NCI-H1930 (cell line): ENCODE data around the gene CHD5.

Experiments
- DNase-seq, 2 experiments: peaks; one replicate each; lab custom pipeline; 2025; lab: John Stamatoyannopoulos, UW

The CHD5 gene

GRCh38 chr1:6099297-6099696 lies 80.8 kb downstream of the CHD5 start:
- DNase-seq = no peak

GRCh38 chr1:6098303-6099215 lies 81.6 kb downstream of the CHD5 start:
- DNase-seq = no peak

- no peak for DNase-seq
Observed at GRCh38 chr1:6097824-6098223, 82.3 kb downstream of the CHD5 start.

DNA sequence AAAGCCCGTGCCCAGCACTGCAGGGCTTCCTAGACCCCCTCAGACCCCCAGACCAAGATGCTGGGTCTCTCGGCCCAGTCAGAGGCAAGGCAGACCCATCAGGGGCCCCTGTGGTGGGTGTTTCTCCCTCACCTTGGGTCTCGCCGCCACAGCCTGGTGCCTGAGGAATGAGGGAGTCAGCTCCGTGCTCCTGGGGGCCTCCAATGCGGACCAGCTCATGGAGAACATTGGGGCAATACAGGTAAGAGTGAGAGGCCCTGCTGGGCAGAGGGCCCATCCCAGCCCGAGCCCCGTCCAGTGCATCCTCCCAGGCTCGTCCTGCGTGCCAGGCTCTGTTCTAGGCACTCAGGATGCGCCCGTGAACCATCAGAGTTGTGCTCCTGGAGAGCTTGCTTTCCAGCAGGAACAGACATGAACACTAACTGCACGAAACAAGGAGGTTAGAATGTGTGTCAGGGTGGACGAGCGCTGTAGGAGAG lies 83.0 kb downstream of the CHD5 start:
- DNase-seq = no peak

GRCh38 chr1:6096243-6097116 lies 83.6 kb downstream of the CHD5 start:
- no peak for DNase-seq

- no peak for DNase-seq
Observed at GRCh38 chr1:6095511-6096242, 84.4 kb downstream of the CHD5 start.

DNA sequence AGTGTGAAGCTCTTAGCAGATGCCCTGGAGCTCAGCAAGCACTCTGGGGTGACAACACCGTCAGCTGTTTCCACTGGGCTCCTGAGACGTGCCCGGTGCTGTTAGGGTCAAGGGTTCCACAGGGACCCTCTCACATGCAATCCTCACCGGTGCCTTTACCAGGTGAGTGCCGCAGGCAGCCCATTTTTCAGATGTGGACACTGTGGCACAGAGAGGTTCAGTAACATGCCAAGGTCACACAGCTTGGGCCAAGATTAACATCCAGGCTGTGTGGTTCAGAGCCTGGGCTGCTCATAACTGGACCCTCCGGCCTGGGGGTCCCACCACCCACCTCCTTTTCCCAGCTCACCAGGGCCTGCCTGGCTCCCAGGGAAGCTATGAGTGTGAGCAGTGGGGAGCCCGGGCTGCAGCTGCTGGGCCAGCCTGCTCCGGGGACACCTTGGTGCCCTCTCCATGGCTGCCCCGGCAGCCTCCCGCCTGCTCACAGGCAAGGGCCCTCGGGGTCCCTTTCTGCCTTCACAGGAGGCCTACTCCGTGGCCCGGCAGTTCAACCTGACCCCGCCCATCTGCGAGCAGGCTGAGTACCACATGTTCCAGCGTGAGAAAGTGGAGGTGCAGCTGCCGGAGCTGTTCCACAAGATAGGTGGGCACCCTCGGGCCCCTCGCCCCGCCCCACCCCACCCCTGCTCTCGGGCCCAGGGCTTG lies 85.2 kb downstream of the CHD5 start:
- DNase-seq = no peak

- DNase-seq = no peak
Observed at GRCh38 chr1:6094246-6094645, 85.9 kb downstream of the CHD5 start.

DNA sequence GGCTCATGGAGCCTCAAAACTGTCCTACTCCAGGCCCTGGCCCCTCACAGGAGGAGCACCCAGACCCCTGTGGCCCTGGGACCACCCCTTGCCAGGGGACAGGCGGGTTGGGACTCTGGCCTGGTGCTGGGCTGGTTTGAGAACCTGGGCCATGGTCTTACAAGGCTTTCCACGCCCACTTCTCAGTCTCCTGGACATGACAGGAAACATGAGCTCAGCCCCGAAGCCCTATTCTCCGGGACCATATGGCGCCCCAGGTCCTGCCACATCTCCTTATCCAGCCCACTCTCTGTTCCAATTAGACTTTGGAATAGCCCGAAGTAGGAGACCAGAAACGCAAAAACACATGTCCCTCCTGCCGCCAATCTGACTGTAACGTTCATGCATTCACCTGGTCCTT lies 86.5 kb downstream of the CHD5 start:
- no peak for DNase-seq

DNA sequence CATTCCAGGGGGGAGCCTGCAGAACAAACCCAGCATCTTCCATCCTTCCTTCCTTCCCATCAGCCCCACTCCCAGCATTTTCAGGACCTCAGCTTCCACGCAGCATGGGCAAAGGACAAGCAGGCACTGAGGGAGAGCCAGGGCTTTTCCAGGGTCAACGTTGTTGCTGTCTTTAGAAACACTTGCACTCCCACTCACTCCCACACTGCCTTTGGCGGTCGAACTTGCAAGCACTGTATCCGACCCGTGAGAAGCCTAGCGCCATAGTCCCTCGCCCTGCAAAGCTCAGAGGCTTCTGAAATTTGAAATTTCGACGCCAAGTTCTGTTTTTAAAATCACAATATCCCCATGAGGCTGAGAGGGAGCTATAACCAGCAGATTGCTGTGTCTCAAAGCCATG lies 87.0 kb downstream of the CHD5 start:
- DNase-seq = no peak

DNA sequence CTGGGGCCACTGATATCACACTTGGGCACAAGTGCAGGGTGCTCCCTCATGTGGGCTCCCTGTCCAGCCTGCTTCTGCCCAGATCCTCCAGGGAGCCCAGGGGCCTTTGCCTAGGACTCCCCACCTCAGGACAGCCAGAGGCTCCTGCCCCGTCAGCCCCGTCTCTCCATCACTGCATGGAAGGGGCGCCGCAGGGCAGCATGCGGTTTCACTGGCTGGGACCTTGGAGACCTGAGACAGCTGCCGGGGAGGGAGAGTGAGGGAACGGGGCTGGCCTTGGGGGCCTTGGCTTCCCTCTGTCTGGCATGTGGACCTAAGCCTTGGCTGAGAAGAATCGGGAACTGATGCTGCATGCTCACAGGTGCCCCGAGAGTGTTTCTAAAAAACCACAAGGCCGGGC lies 87.9 kb downstream of the CHD5 start:
- DNase-seq = no peak

- no peak for DNase-seq
Observed at GRCh38 chr1:6091823-6092109, 88.4 kb downstream of the CHD5 start.

- no peak for DNase-seq
Observed at GRCh38 chr1:6090996-6091822, 88.9 kb downstream of the CHD5 start.

- no peak for DNase-seq
Observed at GRCh38 chr1:6090288-6090687, 89.8 kb downstream of the CHD5 start.

- DNase-seq = no peak
Observed at GRCh38 chr1:6088956-6089355, 91.2 kb downstream of the CHD5 start.

- no peak for DNase-seq
Observed at GRCh38 chr1:6087958-6088357, 92.2 kb downstream of the CHD5 start.

GRCh38 chr1:6087377-6087772 lies 92.7 kb downstream of the CHD5 start:
- no peak for DNase-seq

GRCh38 chr1:6086762-6087376 lies 93.3 kb downstream of the CHD5 start:
- no peak for DNase-seq

DNA sequence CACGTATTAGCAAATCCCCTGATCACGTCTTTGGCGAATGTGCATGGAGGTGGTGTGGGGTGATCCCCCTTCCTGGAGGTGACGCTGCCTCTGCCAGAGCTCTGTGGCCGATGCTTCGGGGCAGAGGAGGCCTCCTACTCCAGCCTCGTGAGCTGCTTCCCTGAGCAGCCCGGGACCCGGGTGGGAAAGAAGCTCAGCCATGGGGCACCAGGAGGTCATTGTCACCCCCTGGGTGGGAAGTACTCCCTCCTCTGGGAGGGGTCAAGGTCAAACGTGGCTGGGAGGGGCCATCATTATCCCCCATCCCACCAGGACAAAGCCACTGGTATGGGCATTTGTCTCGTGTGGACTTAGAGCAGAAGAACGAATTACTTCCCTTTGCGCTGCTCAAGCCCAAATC lies 93.8 kb downstream of the CHD5 start:
- no peak for DNase-seq

- DNase-seq = no peak
Observed at GRCh38 chr1:6085666-6086065, 94.5 kb downstream of the CHD5 start.
